WTC11 (cell line): Measurements from ENCODE around the gene SLC30A2. TPM values are rescaled to one million over a fixed set of nuclear protein-coding genes. Genes with fewer than 3 reads are reported as not detected.

ENCODE experiments used
- ATAC-seq: fragments of 200-7000 bp; cut with Tn5 transposase; 2 replicates; pipeline ENCODE4 v1.10.0; 2021; ENCODE audit warnings: mild to moderate bottlenecking, moderate library complexity
- CTCF ChIA-PET: fragments of 300-600 bp; sonication (Branson Sonifier 250); formaldehyde crosslinking; loops from one replicate; lab custom pipeline; 2021; ENCODE audit warnings: antibody characterized with exemption; lab: Charles Lee
- POLR2A ChIA-PET: fragments of 350-600 bp; sonication (Branson Sonifier 250); formaldehyde crosslinking; loops from one replicate; lab custom pipeline; 2021; ENCODE audit warnings: antibody characterized with exemption; lab: Charles Lee
- DNase-seq: peaks from one replicate; pipeline ENCODE4 v3.0.0; 2021; ENCODE audit warnings: low spot score
- H3K27ac Mint-ChIP-seq: 2 replicates; pipeline ENCODE4 v1.8.0; 2021; ENCODE audit warnings: mixed read lengths
- H3K27me3 Mint-ChIP-seq: 2 replicates; pipeline ENCODE4 v1.8.0; 2021; ENCODE audit warnings: low read depth, mild to moderate bottlenecking, moderate library complexity, mixed read lengths
- H3K36me3 Mint-ChIP-seq: 2 replicates; pipeline ENCODE4 v1.8.0; 2021; ENCODE audit warnings: mixed read lengths
- H3K4me1 Mint-ChIP-seq: 2 replicates; pipeline ENCODE4 v1.8.0; 2022; ENCODE audit warnings: mixed read lengths
- H3K4me3 Mint-ChIP-seq: 2 replicates; pipeline ENCODE4 v1.8.0; 2021; ENCODE audit warnings: mild to moderate bottlenecking, moderate library complexity, mixed read lengths
- H3K9me3 Mint-ChIP-seq: 2 replicates; pipeline ENCODE4 v1.8.0; 2021; ENCODE audit warnings: mixed read lengths
- GRHL2 ChIP-seq: fragments of 250-450 bp; sonication (Bioruptor Pico); IDR thresholded peaks from 2 replicates; pipeline ENCODE4 v1.8.0; 2022; ENCODE audit warnings: mild to moderate bottlenecking, moderate library complexity; ENCODE audit not compliant: insufficient replicate concordance, severe bottlenecking
- MXD4 ChIP-seq: fragments of 250-450 bp; sonication (Bioruptor Pico); IDR thresholded peaks from 2 replicates; pipeline ENCODE4 v1.8.0; 2021; ENCODE audit warnings: mild to moderate bottlenecking, moderate library complexity, borderline replicate concordance
- MYBL2 ChIP-seq: sonication (generic); formaldehyde crosslinking; IDR thresholded peaks from 2 replicates; pipeline ENCODE4 v1.8.1; 2023; ENCODE audit warnings: mild to moderate bottlenecking, moderate library complexity, missing genetic modification reagents
- NFATC4 ChIP-seq: fragments of 250-450 bp; sonication (Bioruptor Pico); IDR thresholded peaks from 2 replicates; pipeline ENCODE4 v1.9.0; 2021; ENCODE audit warnings: mild to moderate bottlenecking
- NFE2L1 ChIP-seq: sonication (generic); formaldehyde crosslinking; IDR thresholded peaks from 2 replicates; pipeline ENCODE4 v1.8.1; 2023; ENCODE audit warnings: missing genetic modification reagents
- NR3C1 ChIP-seq: sonication (generic); formaldehyde crosslinking; conservative IDR thresholded peaks from 2 replicates; pipeline ENCODE4 v1.8.1; 2023; ENCODE audit warnings: low read depth, mild to moderate bottlenecking, missing genetic modification reagents
- OVOL2 ChIP-seq: fragments of 250-450 bp; sonication (Bioruptor Pico); IDR thresholded peaks from 2 replicates; pipeline ENCODE4 v1.9.0; 2021; ENCODE audit warnings: mild to moderate bottlenecking, borderline replicate concordance
- TCF7 ChIP-seq: sonication (generic); formaldehyde crosslinking; IDR thresholded peaks from 2 replicates; pipeline ENCODE4 v1.8.0; 2022; ENCODE audit warnings: mild to moderate bottlenecking, low read depth, missing genetic modification reagents, moderate library complexity
- TP53 ChIP-seq: sonication (generic); formaldehyde crosslinking; IDR thresholded peaks from 2 replicates; pipeline ENCODE4 v1.8.1; 2023; ENCODE audit warnings: mild to moderate bottlenecking, missing genetic modification reagents
- ZBTB21 ChIP-seq: sonication (generic); formaldehyde crosslinking; IDR thresholded peaks from 2 replicates; pipeline ENCODE4 v1.8.1; 2023; ENCODE audit warnings: mild to moderate bottlenecking, missing genetic modification reagents, borderline replicate concordance
- ZNF219 ChIP-seq: sonication (generic); formaldehyde crosslinking; IDR thresholded peaks from 2 replicates; pipeline ENCODE4 v1.8.0; 2023; ENCODE audit warnings: missing genetic modification reagents, mild to moderate bottlenecking, borderline replicate concordance
- total RNA-seq: library from RNA; stranded (reverse); gene quantifications from 3 replicates; pipeline ENCODE4 v1.2.3, GENCODE V29; 2021
- TF ChIP-seq, protein P1 (sequence below): fragments of 250-450 bp; sonication (Bioruptor Pico); IDR thresholded peaks from 2 replicates; pipeline ENCODE4 v1.9.0; 2021; ENCODE audit warnings: moderate library complexity, mild to moderate bottlenecking, inconsistent platforms, borderline replicate concordance
- TF ChIP-seq, protein P2 (sequence below): sonication (generic); formaldehyde crosslinking; IDR thresholded peaks from 2 replicates; pipeline ENCODE4 v1.8.0; 2022; ENCODE audit warnings: mild to moderate bottlenecking, missing genetic modification reagents
- TF ChIP-seq, protein P3 (sequence below): sonication (generic); formaldehyde crosslinking; IDR thresholded peaks from 2 replicates; pipeline ENCODE4 v1.8.1; 2023; ENCODE audit warnings: mild to moderate bottlenecking, missing genetic modification reagents, moderate library complexity
- TF ChIP-seq, protein P4 (sequence below): sonication (generic); formaldehyde crosslinking; IDR thresholded peaks from 2 replicates; pipeline ENCODE4 v1.8.1; 2022; ENCODE audit warnings: mild to moderate bottlenecking, moderate library complexity, missing genetic modification reagents
- TF ChIP-seq, protein P5 (sequence below): fragments of 250-450 bp; sonication (Bioruptor Pico); IDR thresholded peaks from 2 replicates; pipeline ENCODE4 v1.9.0; 2021; ENCODE audit warnings: mild to moderate bottlenecking
- TF ChIP-seq, protein P6 (sequence below): sonication (generic); formaldehyde crosslinking; IDR thresholded peaks from 2 replicates; pipeline ENCODE4 v1.8.1; 2023; ENCODE audit warnings: mild to moderate bottlenecking, missing genetic modification reagents, moderate library complexity
- TF ChIP-seq, protein P7 (sequence below): sonication (generic); formaldehyde crosslinking; IDR thresholded peaks from 2 replicates; pipeline ENCODE4 v1.8.1; 2022; ENCODE audit warnings: low read depth, missing genetic modification reagents, borderline replicate concordance
- TF ChIP-seq, protein P8 (sequence below): sonication (generic); formaldehyde crosslinking; IDR thresholded peaks from 2 replicates; pipeline ENCODE4 v1.8.1; 2023; ENCODE audit warnings: mild to moderate bottlenecking, missing genetic modification reagents

Gene SLC30A2
- total RNA-seq, 1 experiment from 2014 or later = 0.15 TPM

DNA sequence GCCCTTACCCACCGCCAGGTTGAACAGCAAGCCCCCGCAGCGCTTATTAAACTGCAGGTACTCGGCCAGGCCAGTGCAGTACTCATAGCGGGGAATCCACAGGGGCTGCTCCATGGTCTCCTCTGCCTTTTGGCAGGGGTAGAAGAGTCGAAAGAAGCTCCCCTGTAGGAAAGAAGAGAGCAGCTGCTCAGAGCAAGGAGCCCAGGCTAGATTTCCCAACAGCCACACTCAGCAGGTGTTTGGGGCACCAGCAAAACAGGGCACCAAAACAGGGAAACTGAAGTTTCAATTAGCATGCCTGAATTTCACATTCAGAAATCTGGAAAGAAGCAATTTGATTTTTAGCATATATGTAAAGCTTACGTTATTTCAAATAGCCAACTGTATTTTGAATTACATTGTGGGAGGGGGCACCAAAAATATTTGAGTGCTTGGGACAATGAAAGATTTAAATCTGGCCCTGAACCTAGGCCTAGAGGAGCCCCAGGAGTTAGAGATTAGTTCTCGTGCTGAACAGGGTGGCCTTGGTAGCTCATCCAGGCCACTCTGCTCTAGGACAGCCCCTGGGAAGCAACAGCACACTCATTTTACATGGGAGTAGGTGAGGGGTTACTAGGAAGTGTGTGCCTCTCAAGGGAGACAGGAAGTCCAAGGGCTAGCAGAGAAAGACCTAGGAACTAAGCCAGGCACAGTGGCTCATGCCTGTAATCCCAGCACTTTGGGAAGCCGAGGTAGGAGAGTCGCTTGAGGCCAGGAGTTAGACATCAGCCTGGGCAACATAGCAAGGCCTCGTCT lies 56.3 kb downstream of the SLC30A2 start:
- H3K9me3 Mint-ChIP-seq = no peaks in the 10 kb centered on the region
- peak overlapping the region; percentile 83; the same call in 1 of the 2 replicates for H3K27ac Mint-ChIP-seq
- POLR2A ChIA-PET = no interaction called here
- H3K4me1 Mint-ChIP-seq = peaks cover 6% of the 10 kb centered on the region
- CTCF ChIA-PET = interaction anchor here (1.1 to 1.6 kb wide), 2 partner anchors 8 to 40 kb away, joined by 3 to 5 read pairs; partner anchors contain the start of gene PAFAH2
- H3K36me3 Mint-ChIP-seq = peaks cover 13% of the 10 kb centered on the region
- TF ChIP-seq MXD4 (no peak), TP53 (CRISPR knock-in tag) (no peak), NR3C1 (CRISPR knock-in tag) (no peak), OVOL2 (no peak), ZNF219 (CRISPR knock-in tag) (no peak), TCF7 (CRISPR knock-in tag) (no peak), MYBL2 (CRISPR knock-in tag) (no peak), NFE2L1 (no peak), GRHL2 (CRISPR knock-in tag) (no peak)
- TF ChIP-seq, protein P1, sequence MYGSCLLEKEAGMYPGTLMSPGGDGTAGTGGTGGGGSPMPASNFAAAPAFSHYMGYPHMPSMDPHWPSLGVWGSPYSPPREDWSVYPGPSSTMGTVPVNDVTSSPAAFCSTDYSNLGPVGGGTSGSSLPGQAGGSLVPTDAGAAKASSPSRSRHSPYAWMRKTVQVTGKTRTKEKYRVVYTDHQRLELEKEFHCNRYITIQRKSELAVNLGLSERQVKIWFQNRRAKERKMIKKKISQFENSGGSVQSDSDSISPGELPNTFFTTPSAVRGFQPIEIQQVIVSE (CRISPR knock-in tag) = no peak
- TF ChIP-seq, protein P2, sequence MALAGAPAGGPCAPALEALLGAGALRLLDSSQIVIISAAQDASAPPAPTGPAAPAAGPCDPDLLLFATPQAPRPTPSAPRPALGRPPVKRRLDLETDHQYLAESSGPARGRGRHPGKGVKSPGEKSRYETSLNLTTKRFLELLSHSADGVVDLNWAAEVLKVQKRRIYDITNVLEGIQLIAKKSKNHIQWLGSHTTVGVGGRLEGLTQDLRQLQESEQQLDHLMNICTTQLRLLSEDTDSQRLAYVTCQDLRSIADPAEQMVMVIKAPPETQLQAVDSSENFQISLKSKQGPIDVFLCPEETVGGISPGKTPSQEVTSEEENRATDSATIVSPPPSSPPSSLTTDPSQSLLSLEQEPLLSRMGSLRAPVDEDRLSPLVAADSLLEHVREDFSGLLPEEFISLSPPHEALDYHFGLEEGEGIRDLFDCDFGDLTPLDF (CRISPR knock-in tag) = no peak
- TF ChIP-seq, protein P3, sequence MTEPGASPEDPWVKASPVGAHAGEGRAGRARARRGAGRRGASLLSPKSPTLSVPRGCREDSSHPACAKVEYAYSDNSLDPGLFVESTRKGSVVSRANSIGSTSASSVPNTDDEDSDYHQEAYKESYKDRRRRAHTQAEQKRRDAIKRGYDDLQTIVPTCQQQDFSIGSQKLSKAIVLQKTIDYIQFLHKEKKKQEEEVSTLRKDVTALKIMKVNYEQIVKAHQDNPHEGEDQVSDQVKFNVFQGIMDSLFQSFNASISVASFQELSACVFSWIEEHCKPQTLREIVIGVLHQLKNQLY (CRISPR knock-in tag) = no peak
- TF ChIP-seq, protein P4, sequence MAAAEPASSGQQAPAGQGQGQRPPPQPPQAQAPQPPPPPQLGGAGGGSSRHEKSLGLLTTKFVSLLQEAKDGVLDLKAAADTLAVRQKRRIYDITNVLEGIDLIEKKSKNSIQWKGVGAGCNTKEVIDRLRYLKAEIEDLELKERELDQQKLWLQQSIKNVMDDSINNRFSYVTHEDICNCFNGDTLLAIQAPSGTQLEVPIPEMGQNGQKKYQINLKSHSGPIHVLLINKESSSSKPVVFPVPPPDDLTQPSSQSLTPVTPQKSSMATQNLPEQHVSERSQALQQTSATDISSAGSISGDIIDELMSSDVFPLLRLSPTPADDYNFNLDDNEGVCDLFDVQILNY (CRISPR knock-in tag) = no peak
- TF ChIP-seq, protein P5, sequence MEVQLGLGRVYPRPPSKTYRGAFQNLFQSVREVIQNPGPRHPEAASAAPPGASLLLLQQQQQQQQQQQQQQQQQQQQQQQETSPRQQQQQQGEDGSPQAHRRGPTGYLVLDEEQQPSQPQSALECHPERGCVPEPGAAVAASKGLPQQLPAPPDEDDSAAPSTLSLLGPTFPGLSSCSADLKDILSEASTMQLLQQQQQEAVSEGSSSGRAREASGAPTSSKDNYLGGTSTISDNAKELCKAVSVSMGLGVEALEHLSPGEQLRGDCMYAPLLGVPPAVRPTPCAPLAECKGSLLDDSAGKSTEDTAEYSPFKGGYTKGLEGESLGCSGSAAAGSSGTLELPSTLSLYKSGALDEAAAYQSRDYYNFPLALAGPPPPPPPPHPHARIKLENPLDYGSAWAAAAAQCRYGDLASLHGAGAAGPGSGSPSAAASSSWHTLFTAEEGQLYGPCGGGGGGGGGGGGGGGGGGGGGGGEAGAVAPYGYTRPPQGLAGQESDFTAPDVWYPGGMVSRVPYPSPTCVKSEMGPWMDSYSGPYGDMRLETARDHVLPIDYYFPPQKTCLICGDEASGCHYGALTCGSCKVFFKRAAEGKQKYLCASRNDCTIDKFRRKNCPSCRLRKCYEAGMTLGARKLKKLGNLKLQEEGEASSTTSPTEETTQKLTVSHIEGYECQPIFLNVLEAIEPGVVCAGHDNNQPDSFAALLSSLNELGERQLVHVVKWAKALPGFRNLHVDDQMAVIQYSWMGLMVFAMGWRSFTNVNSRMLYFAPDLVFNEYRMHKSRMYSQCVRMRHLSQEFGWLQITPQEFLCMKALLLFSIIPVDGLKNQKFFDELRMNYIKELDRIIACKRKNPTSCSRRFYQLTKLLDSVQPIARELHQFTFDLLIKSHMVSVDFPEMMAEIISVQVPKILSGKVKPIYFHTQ (CRISPR knock-in tag) = no peak
- TF ChIP-seq, protein P6, sequence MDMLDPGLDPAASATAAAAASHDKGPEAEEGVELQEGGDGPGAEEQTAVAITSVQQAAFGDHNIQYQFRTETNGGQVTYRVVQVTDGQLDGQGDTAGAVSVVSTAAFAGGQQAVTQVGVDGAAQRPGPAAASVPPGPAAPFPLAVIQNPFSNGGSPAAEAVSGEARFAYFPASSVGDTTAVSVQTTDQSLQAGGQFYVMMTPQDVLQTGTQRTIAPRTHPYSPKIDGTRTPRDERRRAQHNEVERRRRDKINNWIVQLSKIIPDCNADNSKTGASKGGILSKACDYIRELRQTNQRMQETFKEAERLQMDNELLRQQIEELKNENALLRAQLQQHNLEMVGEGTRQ (CRISPR knock-in tag) = no peak
- TF ChIP-seq, all 79 proteins: peak for 0
- ATAC-seq (no peak), DNase-seq (no peak)
- Mint-ChIP-seq H3K27me3 (no peaks in the 10 kb centered on the region), H3K4me3 (no peak overlapping the region)

DNA sequence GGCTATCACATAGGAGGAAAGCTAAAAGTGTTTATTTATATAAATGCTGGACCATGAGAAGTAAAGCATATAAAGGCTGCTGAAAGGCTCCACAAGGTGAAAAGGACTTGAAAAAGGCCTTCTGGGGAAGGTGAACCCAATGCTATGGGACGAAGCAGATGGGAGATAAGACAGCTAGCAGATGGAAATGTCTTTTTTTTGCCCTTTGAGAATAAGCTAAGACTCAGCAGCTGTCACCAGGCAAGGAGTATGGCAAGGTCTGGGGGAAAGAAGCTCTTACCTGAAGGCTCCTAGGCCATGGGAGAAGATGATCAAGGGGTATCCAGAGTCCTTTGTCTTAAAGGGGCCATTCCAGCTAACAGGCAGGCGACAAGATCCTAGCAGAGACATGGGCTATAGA lies 58.0 kb downstream of the SLC30A2 start:
- Mint-ChIP-seq H3K4me3 (no peak overlapping the region), H3K27me3 (no peaks in the 10 kb centered on the region), H3K36me3 (peaks cover 28% of the 10 kb centered on the region), H3K9me3 (no peaks in the 10 kb centered on the region), H3K27ac (no peak overlapping the region), H3K4me1 (no peaks in the 10 kb centered on the region)
- ChIA-PET CTCF (interaction anchor here (0.8 to 3.1 kb wide), 3 partner anchors 92 to 415 kb away, joined by 3 to 15 read pairs (median 5); no protein-coding TSS in a partner anchor), POLR2A (interaction anchor here (0.6 to 0.7 kb wide), 3 partner anchors 9 to 391 kb away, joined by 3 to 4 read pairs (median 3); no protein-coding TSS in a partner anchor)
- ATAC-seq (no peak), DNase-seq (no peak)
- TF ChIP-seq, protein P7, sequence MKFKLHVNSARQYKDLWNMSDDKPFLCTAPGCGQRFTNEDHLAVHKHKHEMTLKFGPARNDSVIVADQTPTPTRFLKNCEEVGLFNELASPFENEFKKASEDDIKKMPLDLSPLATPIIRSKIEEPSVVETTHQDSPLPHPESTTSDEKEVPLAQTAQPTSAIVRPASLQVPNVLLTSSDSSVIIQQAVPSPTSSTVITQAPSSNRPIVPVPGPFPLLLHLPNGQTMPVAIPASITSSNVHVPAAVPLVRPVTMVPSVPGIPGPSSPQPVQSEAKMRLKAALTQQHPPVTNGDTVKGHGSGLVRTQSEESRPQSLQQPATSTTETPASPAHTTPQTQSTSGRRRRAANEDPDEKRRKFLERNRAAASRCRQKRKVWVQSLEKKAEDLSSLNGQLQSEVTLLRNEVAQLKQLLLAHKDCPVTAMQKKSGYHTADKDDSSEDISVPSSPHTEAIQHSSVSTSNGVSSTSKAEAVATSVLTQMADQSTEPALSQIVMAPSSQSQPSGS = no peak
- TF ChIP-seq NFATC4 (CRISPR knock-in tag) = no peak
- TF ChIP-seq, protein P8, sequence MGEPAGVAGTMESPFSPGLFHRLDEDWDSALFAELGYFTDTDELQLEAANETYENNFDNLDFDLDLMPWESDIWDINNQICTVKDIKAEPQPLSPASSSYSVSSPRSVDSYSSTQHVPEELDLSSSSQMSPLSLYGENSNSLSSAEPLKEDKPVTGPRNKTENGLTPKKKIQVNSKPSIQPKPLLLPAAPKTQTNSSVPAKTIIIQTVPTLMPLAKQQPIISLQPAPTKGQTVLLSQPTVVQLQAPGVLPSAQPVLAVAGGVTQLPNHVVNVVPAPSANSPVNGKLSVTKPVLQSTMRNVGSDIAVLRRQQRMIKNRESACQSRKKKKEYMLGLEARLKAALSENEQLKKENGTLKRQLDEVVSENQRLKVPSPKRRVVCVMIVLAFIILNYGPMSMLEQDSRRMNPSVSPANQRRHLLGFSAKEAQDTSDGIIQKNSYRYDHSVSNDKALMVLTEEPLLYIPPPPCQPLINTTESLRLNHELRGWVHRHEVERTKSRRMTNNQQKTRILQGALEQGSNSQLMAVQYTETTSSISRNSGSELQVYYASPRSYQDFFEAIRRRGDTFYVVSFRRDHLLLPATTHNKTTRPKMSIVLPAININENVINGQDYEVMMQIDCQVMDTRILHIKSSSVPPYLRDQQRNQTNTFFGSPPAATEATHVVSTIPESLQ = no peak
- TF ChIP-seq GRHL2 (CRISPR knock-in tag) = no peak
- no peak for TF ChIP-seq ZBTB21 (CRISPR knock-in tag)
